ENCODE data around the gene COL4A6.
"Not testable (repeated sequence)": the region's sequence is repeated elsewhere in the genome, so short reads cannot be mapped to it uniquely, and the experiment has no call there.

The COL4A6 gene

DNA sequence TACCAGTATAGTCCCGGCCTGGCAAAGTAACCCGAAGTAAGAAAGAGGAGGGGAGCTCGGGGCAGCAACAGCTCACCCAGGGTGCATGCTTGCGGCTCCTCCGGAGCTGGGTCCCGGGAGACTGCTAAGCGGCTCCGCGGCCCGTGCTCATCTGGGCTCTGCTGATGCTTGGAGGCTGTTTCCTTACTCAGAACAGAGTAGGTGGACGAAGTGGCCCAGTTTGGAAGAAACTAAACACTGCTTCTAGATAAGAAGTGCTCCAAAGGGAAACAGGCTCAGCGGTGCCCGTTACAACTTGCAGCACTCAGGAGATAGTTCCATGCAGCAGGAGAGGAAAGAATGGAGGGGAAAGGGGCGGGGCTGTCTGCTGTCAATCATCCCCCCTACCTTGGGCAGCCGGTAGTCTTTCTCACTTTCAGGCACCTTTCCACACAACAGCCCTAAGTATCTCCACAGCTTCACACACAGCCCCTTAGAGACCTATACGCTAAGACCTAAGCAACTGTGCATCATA lies at the start of gene COL4A6:
TSS of gene COL4A6 (minus strand) at position 313 of the 514 bp plus-strand sequence. CDS start at position 87, 226 bp downstream.
- DNase-seq, result no peak

DNA sequence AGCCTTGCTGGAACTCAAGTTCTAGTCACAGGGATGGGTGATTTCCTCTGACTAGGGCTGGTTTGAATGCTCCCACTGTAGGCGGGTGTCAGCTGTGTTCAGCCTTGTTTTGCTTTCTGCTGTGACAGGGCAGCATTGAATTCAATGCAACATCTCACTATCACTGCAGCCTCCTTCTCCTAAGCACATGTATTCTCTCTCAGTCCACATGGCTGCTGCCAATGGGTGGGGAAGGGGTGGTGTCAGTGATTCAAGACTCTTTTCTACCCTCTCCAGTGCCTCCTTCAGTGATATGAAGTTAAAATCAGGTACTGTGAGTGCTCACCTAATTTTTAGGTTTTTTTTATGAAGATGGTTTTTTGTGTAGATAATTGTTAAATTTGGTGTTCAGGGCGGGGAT lies 47.7 kb upstream of the COL4A6 start:
- no peak for DNase-seq

DNA sequence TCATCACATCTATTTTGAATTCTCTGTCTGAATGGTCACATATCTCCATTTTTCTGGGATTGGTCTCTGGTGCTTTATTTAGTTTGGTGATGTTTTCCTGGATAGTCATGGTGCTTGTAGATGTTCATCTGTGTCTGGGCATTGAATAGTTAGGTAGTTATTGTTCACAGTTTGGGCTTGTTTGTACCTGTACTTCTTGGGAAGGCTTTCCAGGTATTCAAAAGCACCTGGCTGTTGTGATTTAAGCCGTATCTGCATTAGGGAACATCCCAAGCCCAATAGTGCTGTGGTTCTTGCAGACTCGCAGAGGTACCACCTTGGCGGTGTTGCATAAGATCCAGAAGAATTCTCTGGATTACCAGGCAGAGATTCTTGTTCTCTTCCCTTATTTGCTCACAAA lies 46.0 kb upstream of the COL4A6 start:
- no peak for DNase-seq

DNA sequence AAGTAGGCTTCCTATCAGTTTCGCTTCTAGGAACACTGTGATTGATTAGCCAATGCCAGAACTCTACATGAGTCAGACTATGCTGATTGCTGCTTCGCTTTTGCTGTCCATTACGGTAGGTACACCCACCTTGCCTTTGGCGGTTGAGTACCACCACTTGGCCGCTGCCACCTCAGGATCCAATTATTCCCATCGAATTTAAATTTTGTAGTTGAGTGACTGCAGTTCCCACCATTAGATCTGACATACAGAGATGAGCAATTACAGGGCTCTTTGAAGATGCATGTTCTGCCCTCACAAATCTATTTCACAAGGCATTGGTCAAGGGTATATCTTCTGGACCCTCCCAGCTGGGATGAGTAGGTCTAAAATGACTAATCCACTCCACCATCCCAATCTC lies 43.3 kb upstream of the COL4A6 start:
- not testable (repeated sequence) for DNase-seq

DNA sequence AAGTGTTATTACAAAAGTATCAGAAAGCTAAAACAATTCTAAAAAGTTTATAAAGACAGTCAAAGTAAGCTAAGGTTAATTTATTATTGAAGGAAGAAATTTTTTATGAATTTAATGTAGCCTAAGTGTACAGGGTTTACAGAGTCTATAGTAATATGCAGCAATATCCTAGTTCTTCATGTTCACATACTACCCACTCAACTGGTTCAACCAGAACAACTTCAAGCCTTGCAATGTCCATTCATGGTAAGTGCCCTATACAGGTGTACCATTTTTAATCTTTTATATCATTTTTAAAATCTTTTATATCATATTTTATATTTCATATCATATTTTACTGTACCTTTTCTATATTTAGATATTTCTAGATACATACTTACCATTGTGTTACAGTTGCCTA lies 35.8 kb upstream of the COL4A6 start:
- no peak for DNase-seq

DNA sequence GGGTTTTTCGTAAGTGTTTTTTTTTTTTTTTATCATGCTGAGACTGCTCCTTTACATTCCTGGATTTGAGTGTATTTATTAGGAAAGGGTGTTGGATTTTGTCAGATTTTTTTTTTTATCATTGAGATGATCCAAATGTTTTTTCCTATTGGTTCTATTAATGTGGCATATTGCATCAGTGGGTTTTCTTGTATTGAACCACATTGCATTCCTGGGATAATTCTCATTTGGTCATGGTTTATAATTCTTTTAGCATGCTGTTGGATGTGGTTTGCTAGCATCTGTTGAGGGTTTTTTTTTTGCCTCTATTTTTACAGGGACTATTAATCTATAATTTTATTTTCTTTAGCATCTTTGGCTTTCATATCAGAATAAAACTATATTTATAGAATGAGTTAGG lies 30.3 kb upstream of the COL4A6 start:
- no peak for DNase-seq

DNA sequence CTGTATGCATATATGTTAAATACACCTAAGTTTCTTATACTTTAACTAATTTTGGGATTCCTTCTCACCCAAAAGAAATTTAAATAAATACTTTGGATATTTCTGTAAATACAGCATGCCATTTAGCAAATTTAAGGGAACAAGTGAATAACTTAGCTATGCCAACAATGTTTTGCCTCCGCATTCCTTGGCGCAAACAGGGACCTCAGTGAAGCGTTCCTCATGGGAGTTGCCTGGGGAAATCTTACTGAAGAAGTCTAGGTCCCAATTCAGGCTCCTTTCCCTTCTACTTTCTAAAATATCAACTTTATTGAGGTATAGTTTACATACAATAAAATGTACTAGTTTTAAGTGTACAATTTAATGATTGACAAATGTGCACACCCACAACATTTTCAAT lies 26.4 kb upstream of the COL4A6 start:
- DNase-seq, result no peak

DNA sequence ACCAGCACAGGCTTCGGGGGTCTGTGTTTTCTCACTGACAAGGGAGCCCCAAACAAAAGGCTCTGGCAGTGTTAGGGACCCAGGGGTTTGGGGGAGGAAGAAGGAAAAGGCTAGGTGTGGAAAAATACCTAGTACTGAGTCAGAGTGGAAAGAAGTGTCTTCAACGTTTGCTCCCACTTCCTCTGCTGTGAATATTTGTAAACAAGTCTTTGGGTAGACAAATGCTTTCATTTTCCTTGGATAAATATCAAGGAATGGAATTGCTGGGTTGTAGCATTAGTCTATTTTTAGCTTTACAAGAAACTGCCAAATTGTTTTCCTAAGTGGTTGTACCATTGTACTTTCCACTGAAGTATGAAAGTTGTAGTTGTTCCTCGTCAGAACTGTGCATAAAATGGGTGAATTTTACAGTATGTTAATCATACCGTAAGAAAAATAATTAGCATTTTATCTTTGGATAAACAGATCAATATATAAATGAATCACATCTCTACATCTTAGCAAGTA lies 18.8 kb upstream of the COL4A6 start:
- DNase-seq, result no peak

DNA sequence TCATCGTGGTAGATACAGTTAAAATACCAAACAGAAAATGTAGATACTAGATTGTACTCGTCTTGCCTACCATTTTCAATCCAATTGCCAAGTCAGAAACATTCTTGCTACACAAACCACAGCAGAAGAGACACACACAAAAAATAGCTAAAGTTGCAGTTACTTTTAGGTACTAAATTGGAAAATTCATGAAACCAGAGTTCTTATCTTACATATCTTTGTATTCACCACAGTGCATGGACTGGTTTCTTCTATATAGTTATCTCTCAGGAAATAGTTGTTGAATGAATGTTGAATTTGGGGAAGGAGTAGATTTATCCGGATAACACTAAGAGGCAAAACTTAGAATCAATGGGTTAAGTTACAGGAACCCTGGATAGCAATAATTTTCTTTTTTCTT lies 15.6 kb upstream of the COL4A6 start:
- DNase-seq, result no peak

DNA sequence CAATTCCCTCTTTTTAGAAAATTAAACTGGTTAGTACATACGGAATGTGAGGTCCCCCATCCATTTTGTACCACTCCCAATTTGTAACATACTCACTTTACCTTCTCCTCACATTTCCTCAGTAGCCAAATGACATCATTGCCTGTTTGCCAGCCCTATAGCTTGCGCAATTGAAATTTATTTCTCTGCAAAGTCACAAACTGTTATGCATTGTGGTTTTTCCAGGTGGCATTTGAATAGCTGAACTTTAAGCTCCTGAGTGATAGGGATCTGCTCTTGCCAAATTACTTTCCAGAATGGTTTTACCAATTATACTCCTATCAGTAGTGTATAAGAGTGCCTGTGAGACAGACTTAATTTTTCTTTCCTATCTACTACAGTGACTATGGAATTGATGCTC lies 9.1 kb upstream of the COL4A6 start:
- no peak for DNase-seq

DNA sequence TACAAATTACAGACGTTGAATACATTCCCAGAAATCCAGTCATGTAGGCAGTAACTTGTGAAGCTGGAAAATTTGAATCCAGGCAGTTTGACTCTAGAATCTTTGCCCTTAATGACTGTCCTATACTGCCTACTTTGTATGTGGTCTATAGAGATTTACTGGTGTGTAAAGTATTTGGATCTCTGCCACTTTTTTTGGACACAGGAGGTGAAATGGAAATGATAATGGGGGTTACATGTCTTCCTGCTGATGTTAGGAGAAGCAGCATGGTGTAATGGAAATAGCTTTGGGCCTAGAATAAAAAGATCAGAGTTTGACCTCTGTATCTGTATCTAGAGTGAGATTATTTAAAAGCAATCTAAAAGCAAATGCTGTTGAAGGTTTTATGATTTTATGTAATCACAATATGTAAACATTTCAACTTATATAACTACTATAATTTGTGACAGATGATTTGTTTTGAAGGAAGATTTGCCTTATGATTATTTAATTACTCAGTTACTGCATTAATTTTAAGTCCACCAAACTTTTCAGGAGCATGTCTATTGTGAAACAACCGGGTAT lies 4.8 kb upstream of the COL4A6 start:
- no peak for DNase-seq

DNA sequence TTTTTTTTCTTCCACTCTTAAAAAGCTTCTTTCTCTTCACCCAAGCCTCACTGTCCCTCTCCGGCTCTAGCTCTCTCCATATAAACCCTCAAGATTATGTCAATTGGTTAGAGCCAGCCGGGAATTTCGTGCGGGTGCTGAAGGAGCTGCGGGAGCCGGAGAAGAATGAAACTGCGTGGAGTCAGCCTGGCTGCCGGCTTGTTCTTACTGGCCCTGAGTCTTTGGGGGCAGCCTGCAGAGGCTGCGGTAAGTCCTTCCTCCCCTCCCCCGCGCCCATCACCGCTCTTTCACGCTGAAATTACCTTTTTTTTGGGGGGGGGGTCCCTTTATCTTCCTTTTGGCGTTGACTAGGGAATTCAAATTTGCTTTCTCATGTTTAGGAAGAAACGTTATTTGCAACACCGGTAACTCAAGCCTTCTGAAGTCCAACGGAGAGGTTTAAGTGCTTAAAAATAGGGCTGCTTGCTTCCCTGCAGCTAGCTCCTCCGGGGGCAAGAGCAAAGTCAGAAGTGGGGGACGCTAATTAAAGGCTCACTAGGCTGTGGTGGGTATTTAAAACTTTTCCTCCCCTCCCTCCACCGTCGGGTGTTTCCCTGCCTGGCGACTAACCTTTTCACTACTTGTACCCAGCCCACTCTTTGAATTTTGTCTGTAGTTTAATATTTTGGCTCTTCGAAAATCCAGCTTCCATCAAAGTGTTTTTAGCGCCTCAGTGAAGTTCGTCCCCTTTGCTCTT lies 1.9 kb upstream of the COL4A6 start:
- DNase-seq, result no peak

DNA sequence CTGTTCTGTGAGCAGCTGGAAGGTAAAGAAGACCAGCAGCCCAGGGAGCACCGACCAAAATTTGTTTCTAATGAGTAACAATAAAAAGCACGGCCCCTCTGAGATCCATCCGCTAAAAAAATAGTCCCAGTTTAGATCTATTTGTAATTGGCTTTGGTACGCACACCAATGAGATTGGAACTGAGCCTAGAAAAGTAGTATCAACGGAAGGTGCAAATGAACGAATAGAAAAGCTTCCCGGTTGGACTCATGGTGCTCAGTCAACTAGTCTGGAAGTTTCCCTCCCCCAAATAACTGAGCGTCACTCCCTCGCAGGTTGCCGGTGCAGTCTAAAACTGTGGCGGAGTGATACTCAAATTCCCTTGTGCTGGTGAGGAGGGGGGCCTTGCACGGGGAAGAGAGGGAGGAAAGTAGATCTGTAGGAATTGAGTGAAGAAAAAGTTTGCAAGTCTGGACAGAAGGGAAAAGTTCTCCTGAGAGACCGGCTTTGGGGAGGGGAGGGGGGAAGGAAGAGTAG lies 1.3 kb upstream of the COL4A6 start, which contains the start of gene COL4A5:
TSS of gene COL4A5 (plus strand) at position 413 of the 517 bp plus-strand sequence. CDS start 288 bp downstream, outside the sequence.
- DNase-seq, result no peak

DNA sequence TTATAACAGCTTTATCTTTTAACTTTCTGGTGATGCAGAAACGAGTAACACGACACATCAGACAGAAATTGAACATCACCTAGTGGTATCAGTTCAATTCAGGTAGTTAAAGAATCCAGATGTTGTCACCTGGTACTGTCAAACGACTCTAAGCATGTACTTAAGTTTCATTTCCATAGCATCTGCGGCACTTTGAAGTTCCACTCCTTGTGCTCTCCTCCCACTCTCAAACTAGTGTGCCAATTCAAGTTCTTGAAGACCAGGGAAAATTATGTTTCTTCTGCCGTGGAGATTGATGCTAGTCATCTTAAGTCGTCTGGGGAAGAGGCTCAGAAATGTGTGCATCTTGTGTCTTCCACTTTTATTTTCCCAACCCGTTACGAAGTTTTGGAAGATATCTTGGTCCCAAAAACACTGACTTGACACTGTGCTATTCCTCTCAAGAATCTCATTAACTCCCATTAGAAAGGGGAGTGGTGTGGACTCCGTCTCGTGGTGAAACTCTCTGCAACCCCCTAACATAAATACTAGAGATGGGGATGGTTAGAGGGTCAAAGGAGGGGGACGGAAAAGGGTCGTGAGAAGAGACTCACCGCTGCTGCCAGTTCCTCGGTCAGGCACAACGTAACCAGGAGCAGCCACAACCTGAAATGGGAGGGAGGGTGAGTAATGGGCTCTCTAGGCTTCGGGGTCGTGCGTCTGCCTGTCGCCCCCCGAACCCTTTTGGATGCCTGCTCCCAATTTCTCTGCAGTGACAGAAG lies 693 bp downstream of the COL4A6 start:
- DNase-seq, result no peak

DNA sequence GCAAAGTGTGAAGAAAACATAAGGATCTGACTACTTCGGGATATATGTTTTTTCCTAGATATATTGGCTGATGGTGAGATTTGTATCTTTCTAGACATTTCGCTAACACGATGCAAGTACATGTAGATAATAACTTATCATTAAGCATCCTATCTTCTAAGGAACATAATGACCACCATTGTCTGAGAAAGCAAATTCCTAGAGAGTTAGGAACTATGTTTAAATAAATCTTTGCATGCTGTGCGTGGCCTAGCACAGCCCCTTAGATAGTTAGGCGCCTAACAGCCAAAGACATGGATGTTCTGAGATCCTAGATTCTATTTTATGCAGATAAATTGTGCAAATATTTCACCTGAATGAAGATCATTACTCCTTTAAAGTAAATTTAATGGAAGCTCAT lies 3.0 kb downstream of the COL4A6 start:
- DNase-seq, result no peak

DNA sequence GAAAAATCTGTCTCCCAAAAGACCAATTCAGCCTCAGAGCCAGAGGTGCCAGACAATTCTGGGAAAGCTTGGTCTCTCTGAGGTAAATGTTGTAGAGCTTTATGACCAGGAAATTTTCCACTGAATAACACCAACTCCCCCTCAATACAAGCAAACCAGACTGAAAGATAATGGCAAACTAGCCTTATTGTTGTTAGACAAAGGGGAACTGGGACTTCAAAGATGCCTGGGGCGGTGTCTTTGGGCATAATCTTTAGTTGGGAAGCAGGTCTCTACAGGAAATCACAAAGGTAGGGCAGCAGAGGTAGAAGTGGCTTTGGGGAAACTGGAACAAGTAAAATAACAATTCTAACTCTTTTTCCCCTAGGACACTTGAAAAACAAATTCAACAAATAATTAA lies 12.0 kb downstream of the COL4A6 start:
- DNase-seq, result no peak

DNA sequence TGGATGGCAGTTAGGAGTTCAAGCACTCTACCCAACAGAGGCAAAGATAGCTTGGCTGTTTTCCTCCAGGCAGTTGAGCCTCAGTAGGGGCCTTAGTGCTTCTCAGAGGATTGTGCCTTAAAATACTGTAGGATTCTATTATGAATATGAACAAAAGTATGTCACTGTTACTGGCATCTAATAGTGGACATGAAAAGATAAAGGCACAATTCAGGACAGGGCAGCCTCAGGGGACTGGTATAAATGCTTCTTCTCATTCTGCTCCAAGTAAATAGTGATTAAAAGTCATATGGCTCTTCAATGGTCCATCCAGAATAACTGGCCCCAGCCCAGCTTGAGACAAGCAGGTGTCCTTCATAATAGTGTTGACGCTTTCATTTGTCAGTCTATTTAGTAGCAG lies 17.7 kb downstream of the COL4A6 start:
- no peak for DNase-seq

DNA sequence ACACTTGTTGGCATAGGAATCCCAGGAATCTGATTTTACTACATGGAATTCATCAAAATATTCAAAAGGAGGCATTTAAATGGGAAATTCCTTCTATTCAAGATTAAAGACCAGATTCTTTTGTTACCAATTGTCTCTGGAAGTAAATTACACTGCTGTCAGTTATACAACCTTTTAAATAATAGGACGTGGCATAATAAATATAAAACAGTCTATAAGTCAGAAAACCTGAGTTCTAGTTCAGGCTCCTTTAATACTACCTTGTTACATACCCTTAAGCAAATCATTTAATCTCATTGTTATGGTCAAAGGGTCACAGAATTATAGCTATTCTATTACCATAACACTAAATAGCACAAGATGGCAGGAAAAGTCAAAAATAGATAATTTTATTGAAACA lies 18.8 kb downstream of the COL4A6 start:
- DNase-seq, result no peak

DNA sequence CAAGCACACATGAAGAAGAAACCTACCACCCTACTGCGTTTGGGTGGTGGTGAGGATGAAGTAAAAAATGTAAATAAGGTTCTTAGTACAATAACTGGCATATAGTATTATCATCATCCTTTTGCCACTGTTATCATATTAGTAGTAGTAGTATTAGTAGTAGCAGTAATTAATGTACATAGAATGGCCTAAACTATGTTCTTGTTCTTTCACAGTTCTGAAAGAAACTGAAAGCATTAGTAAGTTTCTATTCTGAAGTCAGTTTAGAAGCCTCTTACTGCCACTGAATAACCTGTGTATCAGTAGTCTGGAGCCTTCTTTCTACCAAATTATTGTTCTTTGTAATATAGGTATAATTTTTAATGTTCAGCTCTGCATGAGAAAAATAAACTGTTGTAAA lies 21.0 kb downstream of the COL4A6 start:
- no peak for DNase-seq

DNA sequence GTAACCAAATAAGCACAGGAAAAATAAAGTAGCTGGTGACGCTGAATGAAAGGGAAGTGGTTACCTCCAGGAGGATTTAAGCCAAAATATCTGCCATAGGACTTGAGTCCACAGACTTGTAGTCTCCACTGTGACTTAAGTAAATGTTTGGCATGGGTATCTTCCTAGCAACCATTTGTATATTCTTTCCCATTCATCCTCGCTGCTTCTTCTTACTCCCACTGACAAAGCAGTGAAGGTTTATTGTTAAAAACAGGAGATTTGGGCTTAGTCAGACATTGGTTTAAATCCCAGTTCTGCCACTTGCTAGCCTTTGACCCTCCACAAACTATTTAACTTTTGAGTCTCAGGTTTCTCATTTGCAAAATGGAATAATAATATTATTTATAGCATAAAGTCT lies 22.3 kb downstream of the COL4A6 start:
- DNase-seq, result no peak

DNA sequence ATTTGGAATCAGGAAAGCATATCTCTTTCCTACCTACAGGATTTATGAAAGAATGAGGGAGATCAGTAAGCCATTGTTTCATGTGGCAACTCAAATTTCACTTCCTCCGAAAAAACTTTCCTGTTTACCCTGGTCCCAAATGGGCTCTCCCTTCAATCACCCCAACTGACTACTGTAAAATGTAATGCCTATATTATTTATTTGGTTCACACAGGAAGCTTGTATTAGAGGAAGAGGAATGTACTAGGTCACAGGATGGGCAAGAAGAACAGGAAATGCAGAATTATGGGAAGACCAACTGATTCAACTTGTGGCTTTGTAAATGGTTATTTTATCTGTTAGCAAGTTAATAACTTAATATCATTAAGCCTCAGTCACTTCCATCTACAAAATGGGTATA lies 23.1 kb downstream of the COL4A6 start:
- DNase-seq, result no peak

DNA sequence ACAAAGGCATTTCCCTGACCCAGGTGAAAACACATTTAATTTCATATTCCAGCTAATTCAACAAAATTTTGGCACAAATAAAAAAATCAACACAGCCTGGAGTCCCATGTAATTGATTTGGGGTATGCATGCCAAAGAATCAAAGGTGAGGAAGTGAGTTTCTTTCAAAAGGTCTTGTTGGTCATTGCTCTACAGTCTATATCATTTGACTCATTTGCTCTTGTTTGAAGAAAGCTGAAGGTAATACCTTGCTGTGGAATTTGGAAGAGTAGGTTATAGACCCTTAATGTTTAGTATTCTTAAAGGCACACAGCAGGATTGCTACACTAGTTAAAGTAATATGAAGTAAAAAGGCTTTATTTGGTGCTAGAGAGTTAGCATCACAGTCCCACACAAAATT lies 25.4 kb downstream of the COL4A6 start:
- no peak for DNase-seq

DNA sequence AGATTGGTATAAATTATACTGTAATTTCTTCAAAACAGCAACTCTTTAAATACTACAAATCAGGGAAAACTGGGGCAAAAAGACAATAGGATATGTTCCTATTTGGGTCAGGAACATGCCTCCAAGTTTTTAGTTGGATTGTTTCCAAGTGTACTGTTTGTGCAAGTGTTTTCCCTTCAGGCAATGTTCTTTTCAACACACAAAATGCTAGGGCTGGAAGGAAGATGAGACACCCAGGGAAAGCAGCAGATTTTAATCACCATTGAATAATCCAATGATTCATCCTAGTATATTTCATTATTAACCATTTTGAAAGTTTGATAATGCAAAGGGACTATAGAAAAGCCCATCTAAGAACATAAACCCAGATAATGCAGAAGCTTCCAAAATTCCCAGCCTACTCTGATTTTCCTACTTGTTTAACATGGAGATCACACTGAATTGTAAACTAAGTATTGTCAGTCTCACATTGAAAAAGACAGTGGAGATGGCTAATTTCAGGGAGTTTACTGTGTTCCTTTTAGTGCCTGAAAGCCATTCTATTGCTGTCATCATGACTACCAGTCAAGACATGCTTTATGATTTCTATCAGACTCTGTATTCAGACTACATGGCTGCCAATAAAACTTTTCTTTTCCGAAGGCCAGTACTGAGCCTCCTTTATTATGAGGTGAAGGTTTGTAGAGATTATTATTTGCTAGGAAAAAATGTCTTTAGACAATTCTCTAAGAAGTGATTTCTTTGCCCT lies 38.6 kb downstream of the COL4A6 start:
- DNase-seq, result no peak
